C4-2B (cell line): ENCODE measurements around the gene CSTPP1.

Experiments used
- CTCF ChIP-seq: fragments of 450-650 bp; conservative IDR thresholded peaks from 2 replicates; pipeline ENCODE4 v1.5.1; 2017; ENCODE audit warnings: mild to moderate bottlenecking
- ZFX ChIP-seq: fragments of 450-650 bp; IDR thresholded peaks from 2 replicates; pipeline ENCODE4 v1.6.1; 2017

DNA sequence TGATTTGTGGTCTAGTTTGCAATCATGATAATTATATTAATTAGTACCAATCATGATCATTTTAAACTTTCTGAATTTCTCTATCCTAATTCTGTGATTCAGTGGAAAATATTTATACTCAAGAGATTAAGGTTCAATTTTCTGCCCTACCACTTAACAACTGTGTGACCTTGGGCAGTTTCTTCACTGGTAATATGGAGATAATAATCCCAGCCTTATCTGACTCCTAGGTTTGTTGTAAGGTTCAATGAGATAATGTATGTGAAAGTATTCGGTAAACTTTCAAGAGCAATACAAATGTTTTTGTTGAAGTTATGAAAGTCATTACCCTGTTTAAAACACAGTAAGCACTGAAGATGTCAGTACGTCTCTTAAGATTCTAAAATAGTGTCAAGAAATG, 36.3 kb downstream of the CSTPP1 start:
- TF ChIP-seq CTCF (no peak), ZFX (no peak)
